ENCODE results near the gene E2F8. TPM values are rescaled to one million over a fixed set of nuclear protein-coding genes. Genes with fewer than 3 reads are reported as not detected.

The E2F8 gene
- total RNA-seq, 1 experiment from 2014 or later, result 18.4 TPM

DNA sequence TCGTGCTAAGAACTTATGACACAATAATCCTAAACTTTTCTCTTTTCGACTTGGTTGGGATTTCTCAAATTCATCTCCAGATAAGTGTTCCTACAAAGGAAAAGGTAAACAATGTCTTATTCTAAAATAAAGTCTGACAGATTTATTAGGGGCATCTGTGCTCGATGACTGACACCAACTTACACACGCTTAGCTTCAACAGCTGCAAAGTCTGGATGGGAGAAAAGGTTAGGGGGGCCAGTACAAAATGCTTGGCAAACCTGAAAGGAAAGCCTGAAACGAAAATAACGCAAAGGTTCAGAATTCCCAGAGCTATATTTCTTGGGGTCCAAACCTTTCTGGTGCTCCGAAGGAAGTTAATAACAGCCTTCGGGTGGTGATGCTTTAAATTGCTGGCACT lies 3.4 kb downstream of the E2F8 start:
- Histone ChIP-seq H3K4me2 (ENCODE audit: low read length) (no peak overlapping the region), H3K9me2 (ENCODE audit: insufficient read depth) (no peaks in the 10 kb centered on the region), H3K36me3 (ENCODE audit: control insufficient read depth in 1 of 2, insufficient read depth in 2 of 2, low read length in 2 of 2) (peaks cover 8 to 25% of the 10 kb centered on the region in 2 experiments; a peak in 2 of 4 replicates), H3K27ac (ENCODE audit: low read depth, low read length) (no peak overlapping the region), H3K9ac (ENCODE audit: low read length) (no peak overlapping the region), H2AFZ (ENCODE audit: low read depth, low read length, poor library complexity, severe bottlenecking) (no peak overlapping the region), H4K20me1 (ENCODE audit: insufficient read depth) (no peaks in the 10 kb centered on the region), H3K4me3 (replicated peaks in 1 of 2; ENCODE audit: low read depth in 1 of 2, low read length in 2 of 2) (no peak overlapping the region), H3K4me1 (ENCODE audit: control insufficient read depth in 1 of 2, insufficient read depth in 2 of 2, low read length in 2 of 2) (peaks cover 7 to 42% of the 10 kb centered on the region in 2 experiments), H3K79me2 (ENCODE audit: insufficient read depth, low read length) (peaks cover 22% of the 10 kb centered on the region), H3K9me3 (ENCODE audit: control insufficient read depth in 1 of 2, insufficient read depth in 1 of 2, low read depth in 1 of 2, low read length in 2 of 2) (no peaks in the 10 kb centered on the region), H3K27me3 (ENCODE audit: insufficient read depth, low read length) (no peaks in the 10 kb centered on the region)
- RAD21 ChIA-PET (ENCODE audit: low non-redundant PET in 1 of 2, low total read pairs in 2 of 2, uncharacterized antibody in 2 of 2, unreplicated experiment in 2 of 2), result no interaction called here
- no peak for DNase-seq (ENCODE audit: low read depth, low spot score)
- POLR2A ChIA-PET, result no interaction called here
- TF ChIP-seq SP1 (IDR thresholded peaks at IDR 0.05; ENCODE audit: low read depth), result no peak
- TF ChIP-seq ATF3 (IDR thresholded peaks at IDR 0.05), result no peak
- no peak for TF ChIP-seq ZFX (IDR thresholded peaks at IDR 0.05)
- no peak for TF ChIP-seq ELF1 (IDR thresholded peaks at IDR 0.05; ENCODE audit: borderline replicate concordance, low read depth)
- CTCF ChIA-PET, result no interaction called here
- no peak for ATAC-seq
- no TSS peak for BruUV-seq (replicated peaks)
- intact Hi-C loops (cut with micrococcal nuclease), result no loop called here

DNA sequence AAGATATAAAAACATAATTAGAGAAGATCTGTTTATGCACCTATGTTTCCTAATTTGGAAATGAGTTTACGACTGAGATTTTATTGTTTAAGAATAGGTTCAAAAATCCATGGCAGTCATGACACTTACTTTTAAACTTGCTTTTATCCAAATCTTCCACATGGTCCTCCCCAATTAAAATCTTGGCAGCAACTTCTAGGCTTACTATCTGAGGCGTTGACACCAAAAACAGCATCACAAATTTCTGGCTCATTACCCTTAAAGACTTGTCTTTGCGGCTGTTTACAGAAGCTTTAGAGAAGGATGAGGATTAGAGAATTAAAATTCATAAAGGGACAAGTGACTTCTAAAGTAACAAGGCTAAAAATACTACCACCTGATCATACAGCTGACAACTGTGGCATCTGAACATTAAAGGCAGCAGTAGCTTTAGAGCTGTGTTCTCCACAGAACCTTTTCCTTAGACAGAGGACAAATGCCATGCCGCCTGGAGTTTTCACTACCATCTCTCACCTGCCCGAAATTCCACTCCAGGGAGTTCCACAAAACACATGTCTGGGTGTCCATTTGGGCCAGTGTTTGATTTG lies 6.4 kb downstream of the E2F8 start:
- TF ChIP-seq EGR1 (IDR thresholded peaks at IDR 0.05; ENCODE audit: low read depth) (no peak), ZFX (IDR thresholded peaks at IDR 0.05) (no peak), ATF3 (IDR thresholded peaks at IDR 0.05) (no peak), CBX3 (IDR thresholded peaks at IDR 0.05; ENCODE audit: low read depth) (no peak), JUND (IDR thresholded peaks at IDR 0.05) (no peak), POLR2AphosphoS5 (IDR thresholded peaks at IDR 0.05; ENCODE audit: low read depth, low read length) (no peak), CEBPB (IDR thresholded peaks at IDR 0.05; ENCODE audit: low read depth) (no peak), ZNF274 (IDR thresholded peaks at IDR 0.05; ENCODE audit: low read depth, low read length) (no peak), CTCF (IDR thresholded peaks at IDR 0.05 in 2 of 3, conservative IDR thresholded peaks at IDR 0.05 in 1 of 3; ENCODE audit: borderline replicate concordance in 1 of 3, insufficient read depth in 1 of 3, low read depth in 2 of 3, low read length in 2 of 3) (no peak), EZH2phosphoT487 (IDR thresholded peaks at IDR 0.05; ENCODE audit: borderline replicate concordance) (no peak), SRF (IDR thresholded peaks at IDR 0.05; ENCODE audit: low read depth) (no peak), YY1 (IDR thresholded peaks at IDR 0.05; ENCODE audit: extremely low read depth, insufficient replicate concordance, low read depth, low read length) (no peak), ELF1 (IDR thresholded peaks at IDR 0.05; ENCODE audit: borderline replicate concordance, low read depth) (no peak), FOSL1 (IDR thresholded peaks at IDR 0.05; ENCODE audit: low read depth) (no peak), SIN3A (IDR thresholded peaks at IDR 0.05; ENCODE audit: low read depth) (no peak), RAD21 (IDR thresholded peaks at IDR 0.05; ENCODE audit: low read depth) (no peak)
- TF ChIP-seq, protein P1, sequence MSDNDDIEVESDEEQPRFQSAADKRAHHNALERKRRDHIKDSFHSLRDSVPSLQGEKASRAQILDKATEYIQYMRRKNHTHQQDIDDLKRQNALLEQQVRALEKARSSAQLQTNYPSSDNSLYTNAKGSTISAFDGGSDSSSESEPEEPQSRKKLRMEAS (IDR thresholded peaks at IDR 0.05), result no peak
- ATAC-seq, result no peak
- Histone ChIP-seq H3K27ac (ENCODE audit: low read depth, low read length) (no peak overlapping the region), H3K4me3 (replicated peaks in 1 of 2; ENCODE audit: low read depth in 1 of 2, low read length in 2 of 2) (no peak overlapping the region), H3K79me2 (ENCODE audit: insufficient read depth, low read length) (peaks cover 10% of the 10 kb centered on the region), H2AFZ (ENCODE audit: low read depth, low read length, poor library complexity, severe bottlenecking) (no peak overlapping the region), H3K4me1 (ENCODE audit: control insufficient read depth in 1 of 2, insufficient read depth in 2 of 2, low read length in 2 of 2) (peaks cover 4 to 31% of the 10 kb centered on the region in 2 experiments), H4K20me1 (ENCODE audit: insufficient read depth) (no peaks in the 10 kb centered on the region), H3K9me3 (ENCODE audit: control insufficient read depth in 1 of 2, insufficient read depth in 1 of 2, low read depth in 1 of 2, low read length in 2 of 2) (no peaks in the 10 kb centered on the region), H3K9me2 (ENCODE audit: insufficient read depth) (no peaks in the 10 kb centered on the region), H3K36me3 (ENCODE audit: control insufficient read depth in 1 of 2, insufficient read depth in 2 of 2, low read length in 2 of 2) (peaks cover 13 to 48% of the 10 kb centered on the region in 2 experiments; a peak in 2 of 4 replicates), H3K9ac (ENCODE audit: low read length) (no peak overlapping the region), H3K4me2 (ENCODE audit: low read length) (no peak overlapping the region), H3K27me3 (ENCODE audit: insufficient read depth, low read length) (no peaks in the 10 kb centered on the region)
- POLR2A ChIA-PET, result no interaction called here
- RAD21 ChIA-PET (ENCODE audit: low non-redundant PET in 1 of 2, low total read pairs in 2 of 2, uncharacterized antibody in 2 of 2, unreplicated experiment in 2 of 2), result no interaction called here
- BruUV-seq (replicated peaks), result no TSS peak
- CTCF ChIA-PET, result no interaction called here
- intact Hi-C loops (cut with micrococcal nuclease), result no loop called here
- no peak for DNase-seq (ENCODE audit: low read depth, low spot score)

All from HCT116 (cell line).